H1 (cell line): ENCODE data around the gene LY86. TPM values are rescaled to one million over a fixed set of nuclear protein-coding genes. Genes with fewer than 3 reads are reported as not detected.

Experiments used
- CTCF ChIA-PET: fragments of 300-600 bp; sonication (Branson Sonifier 250); formaldehyde crosslinking; loops from one replicate; lab custom pipeline; 2021; ENCODE audit not compliant: partially characterized antibody; lab: Charles Lee
- POLR2A ChIA-PET: fragments of 300-600 bp; sonication (Branson Sonifier 250); formaldehyde crosslinking; loops from one replicate; lab custom pipeline; 2021; ENCODE audit warnings: inconsistent platforms; ENCODE audit not compliant: partially characterized antibody; lab: Charles Lee
- DNase-seq, 2 experiments: peaks; one replicate each; pipeline versions ENCODE4 v3.0.0 to v3.0.0-alpha.2; 2010 to 2022; ENCODE audit warnings: low spot score in 2 of 2, low read depth in 1 of 2, mixed read lengths in 1 of 2
- FAIRE-seq: peaks from 2 replicates; lab custom pipeline; 2011; peaks lifted over from hg19 to GRCh38; lab: Jason Lieb, UNC
- H2AFZ ChIP-seq: 2 replicates; pipeline ENCODE4 v1.8.1; 2012; ENCODE audit warnings: low read length, inconsistent platforms
- H2AK5ac ChIP-seq: 2 replicates; pipeline ENCODE4 v1.6.1; 2013; ENCODE audit warnings: low read depth, low read length
- H2BK120ac ChIP-seq: replicated peaks from 2 replicates; pipeline ENCODE3; 2013; ENCODE audit warnings: low read depth, low read length, inconsistent platforms
- H2BK12ac ChIP-seq: 2 replicates; pipeline ENCODE4 v1.6.1; 2013; ENCODE audit warnings: low read depth, low read length
- H2BK15ac ChIP-seq: 2 replicates; pipeline ENCODE4 v1.6.1; 2013; ENCODE audit warnings: low read length
- H2BK20ac ChIP-seq: 2 replicates; pipeline ENCODE4 v1.6.1; 2013; ENCODE audit warnings: low read length
- H2BK5ac ChIP-seq: 2 replicates; pipeline ENCODE4 v1.6.1; 2013; ENCODE audit warnings: low read depth, low read length
- H3K14ac ChIP-seq: 2 replicates; pipeline ENCODE4 v1.6.1; 2013; ENCODE audit warnings: inconsistent platforms; ENCODE audit not compliant: insufficient read length
- H3K18ac ChIP-seq: 2 replicates; pipeline ENCODE4 v1.6.1; 2013; ENCODE audit warnings: low read length; ENCODE audit errors: extremely low read depth
- H3K23ac ChIP-seq: 2 replicates; pipeline ENCODE4 v1.6.1; 2013; ENCODE audit warnings: inconsistent platforms; ENCODE audit not compliant: insufficient read length
- H3K23me2 ChIP-seq: 2 replicates; pipeline ENCODE4 v1.6.1; 2013; ENCODE audit warnings: low read depth, low read length
- H3K27ac ChIP-seq: 2 replicates; pipeline ENCODE4 v1.6.1; 2011; ENCODE audit warnings: low read depth, low read length, inconsistent platforms
- H3K27me3 ChIP-seq, 4 experiments: replicated peaks in 1 of 4; 1 replicate in 1 of 4; 2 replicates in 3 of 4; pipeline versions ENCODE4 v1.6.1 to v1.8.1; 2011 to 2013; ENCODE audit warnings: low read length in 3 of 4, mild to moderate bottlenecking in 3 of 4, inconsistent platforms in 2 of 4, mixed read lengths in 2 of 4, moderate library complexity in 1 of 4; ENCODE audit not compliant: control insufficient read depth in 3 of 4, insufficient read depth in 3 of 4; ENCODE audit errors: extremely low read depth in 1 of 4
- H3K36me3 ChIP-seq, 4 experiments: 2 replicates each; pipeline versions ENCODE4 v1.6.1 to v1.8.1; 2011 to 2013; ENCODE audit warnings: mild to moderate bottlenecking in 4 of 4, low read length in 3 of 4, moderate library complexity in 2 of 4, control low read depth in 1 of 4, inconsistent platforms in 1 of 4; ENCODE audit not compliant: insufficient read depth in 4 of 4, control insufficient read depth in 2 of 4
- H3K4ac ChIP-seq: replicated peaks from 2 replicates; pipeline ENCODE3; 2013; ENCODE audit warnings: low read length, low read depth, mixed read lengths, inconsistent platforms; ENCODE audit not compliant: insufficient read length
- H3K4me1 ChIP-seq, 4 experiments: replicated peaks in 1 of 4; 1 replicate in 1 of 4; 2 replicates in 3 of 4; pipeline versions ENCODE4 v1.6.1 to v1.8.1; 2011 to 2013; ENCODE audit warnings: low read length in 3 of 4, inconsistent platforms in 2 of 4, mixed read lengths in 1 of 4; ENCODE audit not compliant: insufficient read depth in 4 of 4, control insufficient read depth in 3 of 4
- H3K4me2 ChIP-seq, 2 experiments: 2 replicates each; pipeline versions ENCODE4 v1.6.1 to v1.8.1; 2011 to 2013; ENCODE audit warnings: low read depth in 2 of 2, low read length in 2 of 2, control low read depth in 1 of 2, inconsistent platforms in 1 of 2, mild to moderate bottlenecking in 1 of 2; ENCODE audit not compliant: insufficient read depth in 1 of 2
- H3K4me3 ChIP-seq, 4 experiments: fragments of 200-600, 300-600 bp in 1 of 4; sonication (generic), shearing (Covaris generic), sonication (Bioruptor Twin) in 1 of 4; 2 replicates each; pipeline versions ENCODE4 v1.5.1 to v1.8.1; 2011 to 2016; ENCODE audit warnings: low read length in 4 of 4, low read depth in 3 of 4, control low read depth in 2 of 4, inconsistent platforms in 2 of 4, mild to moderate bottlenecking in 2 of 4, mixed read lengths in 1 of 4, moderate library complexity in 1 of 4; ENCODE audit not compliant: insufficient read depth in 2 of 4; ENCODE audit errors: extremely low read depth in 1 of 4
- H3K56ac ChIP-seq: replicated peaks from 2 replicates; pipeline ENCODE3; 2013; ENCODE audit warnings: low read depth, mild to moderate bottlenecking, mixed read lengths, low read length, inconsistent platforms; ENCODE audit not compliant: insufficient read length
- H3K79me1 ChIP-seq: 2 replicates; pipeline ENCODE4 v1.6.1; 2013; ENCODE audit warnings: low read depth, low read length, control low read depth
- H3K79me2 ChIP-seq, 2 experiments: 2 replicates each; pipeline versions ENCODE4 v1.6.1 to v1.8.1; 2012 to 2013; ENCODE audit warnings: low read length in 2 of 2, mild to moderate bottlenecking in 2 of 2, inconsistent platforms in 1 of 2; ENCODE audit not compliant: insufficient read depth in 2 of 2, control insufficient read depth in 1 of 2
- H3K9ac ChIP-seq, 4 experiments: replicated peaks in 1 of 4; 1 replicate in 1 of 4; 2 replicates in 3 of 4; pipeline versions ENCODE4 v1.6.1 to v1.8.1; 2011 to 2013; ENCODE audit warnings: low read depth in 3 of 4, low read length in 3 of 4, control low read depth in 2 of 4, mild to moderate bottlenecking in 2 of 4, moderate library complexity in 2 of 4, inconsistent platforms in 1 of 4; ENCODE audit errors: extremely low read depth in 1 of 4
- H3K9me3 ChIP-seq, 2 experiments: 2 replicates each; pipeline versions ENCODE4 v1.6.1 to v1.8.1; 2012 to 2013; ENCODE audit warnings: mild to moderate bottlenecking in 2 of 2, moderate library complexity in 2 of 2, control low read depth in 1 of 2, inconsistent platforms in 1 of 2, low read depth in 1 of 2, low read length in 1 of 2, mixed read lengths in 1 of 2; ENCODE audit not compliant: insufficient read depth in 2 of 2
- H4K20me1 ChIP-seq, 2 experiments: replicated peaks in 1 of 2; 2 replicates each; pipeline versions ENCODE3 to v1.8.1; 2011 to 2013; ENCODE audit warnings: inconsistent platforms in 2 of 2, low read length in 2 of 2, mild to moderate bottlenecking in 1 of 2; ENCODE audit not compliant: insufficient read depth in 2 of 2, control insufficient read depth in 1 of 2
- H4K5ac ChIP-seq: 2 replicates; pipeline ENCODE4 v1.6.1; 2013; ENCODE audit warnings: low read length, low read depth, mixed read lengths, inconsistent platforms; ENCODE audit not compliant: insufficient read length
- H4K8ac ChIP-seq: 2 replicates; pipeline ENCODE4 v1.8.0; 2013; ENCODE audit warnings: mild to moderate bottlenecking, moderate library complexity, low read length, inconsistent platforms; ENCODE audit not compliant: insufficient read depth; ENCODE audit errors: extremely low read depth
- H4K91ac ChIP-seq: replicated peaks from 2 replicates; pipeline ENCODE3; 2013; ENCODE audit warnings: low read length, mixed read lengths, inconsistent platforms; ENCODE audit not compliant: insufficient read length
- CEBPB ChIP-seq: IDR thresholded peaks from 2 replicates; pipeline ENCODE4 v1.6.1; 2012; ENCODE audit warnings: low read depth, low read length
- EZH2 ChIP-seq: fragments of 200-600 bp; sonication (generic); IDR thresholded peaks from 2 replicates; pipeline ENCODE4 v1.7.1; 2012; ENCODE audit warnings: low read depth, mild to moderate bottlenecking, moderate library complexity, low read length, inconsistent platforms; ENCODE audit not compliant: severe bottlenecking
- GABPA ChIP-seq: IDR thresholded peaks from 2 replicates; pipeline ENCODE4 v1.6.1; 2011; ENCODE audit warnings: mild to moderate bottlenecking, low read length, moderate library complexity, borderline replicate concordance; ENCODE audit not compliant: insufficient read depth
- HDAC2 ChIP-seq, 2 experiments: fragments of 300-600 bp in 1 of 2; sonication (generic) in 1 of 2; IDR thresholded peaks; 2 replicates each; pipeline ENCODE4 v1.6.1; 2011 to 2012; ENCODE audit warnings: low read depth in 2 of 2, low read length in 2 of 2, mild to moderate bottlenecking in 2 of 2, moderate library complexity in 2 of 2, borderline replicate concordance in 1 of 2, inconsistent platforms in 1 of 2
- WGBS, 2 experiments: shearing (Covaris generic) in 1 of 2; methylation state at CpG; one replicate each; pipeline versions ENCODE4 v1.1.6 to v1.1.7; 2013 to 2015; ENCODE audit warnings: low lambda C conversion rate in 2 of 2, mixed read lengths in 2 of 2, inconsistent platforms in 1 of 2, low coverage in 1 of 2, missing lambda C conversion rate in 1 of 2; ENCODE audit not compliant: insufficient replicate concordance in 2 of 2, insufficient coverage in 1 of 2, insufficient read length in 1 of 2; ENCODE audit errors: extremely low coverage in 1 of 2, missing lambda C conversion rate in 1 of 2; 5-methylcytosine and 5-hydroxymethylcytosine counted together
- polyA plus RNA-seq, 7 experiments: library from polyadenylated mRNA; depleted of rRNA in 3 of 7; stranded (reverse) in 5 of 7; unstranded in 2 of 7; fragments of >200 nt in 5 of 7; fragments of 200-250 nt in 2 of 7; gene quantifications; 1 replicate in 5 of 7; 2 replicates in 1 of 7; 4 replicates in 1 of 7; pipeline versions ENCODE4 v1.2.1 to v1.2.3, GENCODE V29; 2011 to 2013; ENCODE audit warnings: missing spikeins in 2 of 7, mixed read lengths in 2 of 7
- total RNA-seq: library from RNA; stranded (reverse); fragmentation: NEBNext Ultra II Directional; extraction: Animal tissue kit (Norgen Biotek cat#: 25700); gene quantifications from 2 replicates; pipeline ENCODE4 v1.2.1, GENCODE V29; 2021

Gene LY86
- total and polyA plus RNA-seq, 2 of the 8 experiments (the other 6 are each of a cell fraction or from before 2014, with no cell fraction given): not detected

GRCh38 chr6:6569096-6569810 lies 19.3 kb upstream of the LY86 start:
- ChIA-PET POLR2A (interaction anchor here (1.1 kb wide), 1 partner anchor 15 kb away, joined by 3 read pairs; no protein-coding TSS in a partner anchor), CTCF (interaction anchor here (0.6 to 1.7 kb wide), 3 partner anchors 12 to 554 kb away, joined by 3 to 7 read pairs (median 3); no protein-coding TSS in a partner anchor)
- no peak overlapping the region for H2AK5ac ChIP-seq
- H4K8ac ChIP-seq: no peak overlapping the region
- DNase-seq (no peak), FAIRE-seq (no peak)
- no peak overlapping the region for H3K9ac ChIP-seq
- no peak overlapping the region for H4K5ac ChIP-seq
- no peak overlapping the region for H2BK12ac ChIP-seq
- H2BK120ac ChIP-seq: no peak overlapping the region
- no peak overlapping the region for H3K4ac ChIP-seq
- H3K27ac ChIP-seq: no peak overlapping the region
- H3K18ac ChIP-seq: no peak overlapping the region
- no peaks in the 10 kb centered on the region for H3K79me2 ChIP-seq
- H2BK20ac ChIP-seq: no peak overlapping the region
- no peaks in the 10 kb centered on the region for H3K79me1 ChIP-seq
- no peaks in the 10 kb centered on the region for H4K20me1 ChIP-seq
- no peak overlapping the region for H3K56ac ChIP-seq
- no peak overlapping the region for H3K23ac ChIP-seq
- H3K23me2 ChIP-seq: no peaks in the 10 kb centered on the region
- H3K9me3 ChIP-seq: no peaks in the 10 kb centered on the region; a peak in 1 of 4 replicates
- H3K4me3 ChIP-seq: no peak overlapping the region
- no peaks in the 10 kb centered on the region for H3K4me1 ChIP-seq
- WGBS, 2 experiments: 93% methylated on average over 13 of the region's 13 CpGs; no CpG with 5 or more reads in 1 of the 2 experiments
- H2BK5ac ChIP-seq: no peak overlapping the region
- H2AFZ ChIP-seq: peak overlapping the region; percentile 63
- H3K4me2 ChIP-seq: no peak overlapping the region
- H3K36me3 ChIP-seq: no peaks in the 10 kb centered on the region
- no peak overlapping the region for H2BK15ac ChIP-seq
- H3K14ac ChIP-seq: no peak overlapping the region
- no peaks in the 10 kb centered on the region for H3K27me3 ChIP-seq
- H4K91ac ChIP-seq: no peak overlapping the region
- TF ChIP-seq EZH2: no peak
- no peak for TF ChIP-seq HDAC2 (IDR thresholded peaks at IDR 0.05; ENCODE audit: borderline replicate concordance in 1 of 2, low read depth in 2 of 2, low read length in 2 of 2)
- TF ChIP-seq CEBPB: no peak
- TF ChIP-seq GABPA: no peak
